PFSK-1 (cell line): ENCODE measurements around the gene FASTK.
A peak's percentile ranks its signal among the peaks of the same experiment; 100 is the strongest.

ENCODE experiments used
- FOXP2 ChIP-seq: optimal IDR thresholded peaks from 2 replicates; pipeline ENCODE3; 2011; ENCODE audit warnings: borderline replicate concordance, control low read depth, inconsistent platforms; ENCODE audit not compliant: insufficient read depth; ENCODE audit errors: extremely low read length, extremely low read depth
- POLR2AphosphoS5 ChIP-seq: IDR thresholded peaks from 2 replicates; pipeline ENCODE4 v1.6.1; 2012; ENCODE audit warnings: low read depth, mild to moderate bottlenecking, control low read depth, low read length, moderate library complexity
- REST ChIP-seq, 2 experiments: IDR thresholded peaks; 2 replicates each; pipeline versions ENCODE4 v1.6.1 to v1.8.0; 2011 to 2012; ENCODE audit warnings: low read depth in 2 of 2, low read length in 2 of 2, control low read depth in 1 of 2, inconsistent platforms in 1 of 2, mild to moderate bottlenecking in 1 of 2, moderate library complexity in 1 of 2; ENCODE audit not compliant: insufficient read depth in 1 of 2
- SIN3A ChIP-seq: IDR thresholded peaks from 2 replicates; pipeline ENCODE4 v1.6.1; 2012; ENCODE audit warnings: mild to moderate bottlenecking, low read length, moderate library complexity, borderline replicate concordance; ENCODE audit not compliant: insufficient read depth
- TAF1 ChIP-seq: IDR thresholded peaks from 2 replicates; pipeline ENCODE4 v1.6.1; 2012; ENCODE audit warnings: low read length, control low read depth, borderline replicate concordance; ENCODE audit not compliant: insufficient read depth

Gene FASTK

GRCh38 chr7:151060113-151060415 is 20.5 kb downstream of the FASTK start:
- no peak for TF ChIP-seq FOXP2
- no peak for TF ChIP-seq SIN3A
- TF ChIP-seq REST (IDR thresholded peaks at IDR 0.05; ENCODE audit: insufficient read depth in 1 of 2, low read depth in 2 of 2, low read length in 2 of 2) = no peak
- TF ChIP-seq TAF1 = no peak
- TF ChIP-seq POLR2AphosphoS5 = no peak; the same call in 1 of the 2 replicates

- TF ChIP-seq REST (IDR thresholded peaks at IDR 0.05; ENCODE audit: insufficient read depth in 1 of 2, low read depth in 2 of 2, low read length in 2 of 2) (0 out of 4 replicates have a peak, but pooled peaks of 1 of the 2 experiments have one; percentile 12), TAF1 (peak; percentile 46; the same call in 1 of the 2 replicates), POLR2AphosphoS5 (no peak; the same call in none of the 2 replicates)
These were observed 21.1 kb downstream of the FASTK start, which contains the start of gene SLC4A2 for GRCh38 chr7:151059367-151060112. Gene SLC4A2, plus strand, starts transcription at chr7:151059589. Its CDS starts 2,399 bp downstream, at chr7:151061988.

- TF ChIP-seq POLR2AphosphoS5 (no peak; the same call in 1 of the 2 replicates), FOXP2 (no peak), REST (IDR thresholded peaks at IDR 0.05; ENCODE audit: insufficient read depth in 1 of 2, low read depth in 2 of 2, low read length in 2 of 2) (no peak), SIN3A (no peak), TAF1 (no peak)
These were observed 21.7 kb downstream of the FASTK start for GRCh38 chr7:151058781-151059366.

GRCh38 chr7:151057989-151058780 is 22.4 kb downstream of the FASTK start:
- TF ChIP-seq POLR2AphosphoS5 (peak; percentile 61; the same call in 1 of the 2 replicates), SIN3A (no peak)

- TF ChIP-seq POLR2AphosphoS5 (no peak), TAF1 (no peak)
These were observed 23.1 kb downstream of the FASTK start, which contains the start of gene CDK5 for GRCh38 chr7:151057506-151057988. Gene CDK5, minus strand, starts transcription at chr7:151057897. Its CDS starts 49 bp downstream, at chr7:151057848.
